GM20000 (cell line): ENCODE data around the gene ASXL1.

Experiments
- DNase-seq: peaks from one replicate; pipeline ENCODE4 v3.0.0; 2012; ENCODE audit warnings: low spot score
- CTCF ChIP-seq: IDR thresholded peaks from 2 replicates; pipeline ENCODE4 v1.5.1; 2012; ENCODE audit warnings: mild to moderate bottlenecking, control low read depth; ENCODE audit errors: extremely low read depth, missing control alignments

ASXL1 gene

GRCh38 chr20:32474967-32475811 lies 117.1 kb downstream of the ASXL1 start:
- peak; percentile 83 for DNase-seq
- TF ChIP-seq CTCF, result no peak

- no peak for TF ChIP-seq CTCF
- no peak for DNase-seq
These were observed 118.8 kb downstream of the ASXL1 start for GRCh38 chr20:32476684-32477593.

GRCh38 chr20:32477594-32478512 lies 119.7 kb downstream of the ASXL1 start:
- TF ChIP-seq CTCF, result no peak
- no peak for DNase-seq

- no peak for TF ChIP-seq CTCF
- no peak for DNase-seq
These were observed 120.4 kb downstream of the ASXL1 start for GRCh38 chr20:32478576-32478975.

- TF ChIP-seq CTCF, result no peak
- no peak for DNase-seq
These were observed 120.9 kb downstream of the ASXL1 start for GRCh38 chr20:32479012-32479411.

GRCh38 chr20:32479697-32480171 lies 121.6 kb downstream of the ASXL1 start:
- no peak for DNase-seq
- no peak for TF ChIP-seq CTCF
